ENCODE measurements around the gene MAMDC4. TPM values are rescaled to one million over a fixed set of nuclear protein-coding genes. Genes with fewer than 3 reads are reported as not detected.

Gene MAMDC4
- total and polyA plus RNA-seq, 2 of the 13 experiments (the other 11 are each of a cell fraction or from before 2014, with no cell fraction given) = 6.0 to 6.8 TPM

DNA sequence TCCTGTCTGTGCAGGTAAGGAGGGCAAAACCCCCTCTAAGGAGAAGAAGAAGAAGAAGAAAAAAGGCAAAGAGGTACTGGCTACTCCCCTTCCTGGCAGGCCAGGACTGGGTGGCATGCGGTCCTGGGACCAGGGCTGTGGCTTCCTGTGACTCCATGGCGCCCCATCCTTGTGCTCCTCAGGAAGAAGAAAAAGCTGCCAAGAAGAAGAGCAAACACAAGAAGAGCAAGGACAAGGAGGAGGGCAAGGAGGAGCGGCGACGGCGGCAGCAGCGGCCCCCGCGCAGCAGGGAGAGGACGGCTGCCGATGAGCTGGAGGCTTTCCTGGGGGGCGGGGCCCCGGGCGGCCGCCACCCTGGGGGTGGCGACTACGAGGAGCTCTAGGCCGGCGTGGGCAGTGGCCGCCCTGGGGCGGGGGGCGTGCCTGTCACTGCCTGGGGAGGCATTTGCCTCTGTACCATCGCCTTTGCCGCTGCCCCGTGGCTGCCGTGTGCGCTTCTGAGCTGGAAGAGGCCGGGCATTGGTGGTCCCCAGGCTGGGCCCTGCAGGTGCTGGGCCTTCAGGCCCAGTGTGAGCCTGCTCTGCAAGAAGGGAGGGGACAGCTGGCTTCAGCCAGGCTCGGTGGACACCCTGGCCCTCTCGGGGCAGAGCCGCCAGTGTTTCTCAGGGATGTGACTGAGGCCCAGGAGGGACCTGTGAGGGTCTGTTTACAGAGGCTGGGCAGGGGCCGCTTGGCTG is 11.8 kb upstream of the MAMDC4 start (continued):
- TF ChIP-seq, protein P1, sequence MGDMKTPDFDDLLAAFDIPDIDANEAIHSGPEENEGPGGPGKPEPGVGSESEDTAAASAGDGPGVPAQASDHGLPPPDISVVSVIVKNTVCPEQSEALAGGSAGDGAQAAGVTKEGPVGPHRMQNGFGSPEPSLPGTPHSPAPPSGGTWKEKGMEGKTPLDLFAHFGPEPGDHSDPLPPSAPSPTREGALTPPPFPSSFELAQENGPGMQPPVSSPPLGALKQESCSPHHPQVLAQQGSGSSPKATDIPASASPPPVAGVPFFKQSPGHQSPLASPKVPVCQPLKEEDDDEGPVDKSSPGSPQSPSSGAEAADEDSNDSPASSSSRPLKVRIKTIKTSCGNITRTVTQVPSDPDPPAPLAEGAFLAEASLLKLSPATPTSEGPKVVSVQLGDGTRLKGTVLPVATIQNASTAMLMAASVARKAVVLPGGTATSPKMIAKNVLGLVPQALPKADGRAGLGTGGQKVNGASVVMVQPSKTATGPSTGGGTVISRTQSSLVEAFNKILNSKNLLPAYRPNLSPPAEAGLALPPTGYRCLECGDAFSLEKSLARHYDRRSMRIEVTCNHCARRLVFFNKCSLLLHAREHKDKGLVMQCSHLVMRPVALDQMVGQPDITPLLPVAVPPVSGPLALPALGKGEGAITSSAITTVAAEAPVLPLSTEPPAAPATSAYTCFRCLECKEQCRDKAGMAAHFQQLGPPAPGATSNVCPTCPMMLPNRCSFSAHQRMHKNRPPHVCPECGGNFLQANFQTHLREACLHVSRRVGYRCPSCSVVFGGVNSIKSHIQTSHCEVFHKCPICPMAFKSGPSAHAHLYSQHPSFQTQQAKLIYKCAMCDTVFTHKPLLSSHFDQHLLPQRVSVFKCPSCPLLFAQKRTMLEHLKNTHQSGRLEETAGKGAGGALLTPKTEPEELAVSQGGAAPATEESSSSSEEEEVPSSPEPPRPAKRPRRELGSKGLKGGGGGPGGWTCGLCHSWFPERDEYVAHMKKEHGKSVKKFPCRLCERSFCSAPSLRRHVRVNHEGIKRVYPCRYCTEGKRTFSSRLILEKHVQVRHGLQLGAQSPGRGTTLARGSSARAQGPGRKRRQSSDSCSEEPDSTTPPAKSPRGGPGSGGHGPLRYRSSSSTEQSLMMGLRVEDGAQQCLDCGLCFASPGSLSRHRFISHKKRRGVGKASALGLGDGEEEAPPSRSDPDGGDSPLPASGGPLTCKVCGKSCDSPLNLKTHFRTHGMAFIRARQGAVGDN (CRISPR knock-in tag; IDR thresholded peaks at IDR 0.05) = no peak
- TF ChIP-seq AGO1 (IDR thresholded peaks at IDR 0.05; ENCODE audit: low read depth, low read length, poor library complexity, severe bottlenecking) = peak; percentile 48
- TF ChIP-seq ZNF790 (CRISPR knock-in tag; IDR thresholded peaks at IDR 0.05; ENCODE audit: borderline replicate concordance) = no peak
- TF ChIP-seq NRL (CRISPR knock-in tag; IDR thresholded peaks at IDR 0.05; ENCODE audit: borderline replicate concordance) = 0 out of 2 replicates have a peak, but pooled peaks have one; percentile 13

DNA sequence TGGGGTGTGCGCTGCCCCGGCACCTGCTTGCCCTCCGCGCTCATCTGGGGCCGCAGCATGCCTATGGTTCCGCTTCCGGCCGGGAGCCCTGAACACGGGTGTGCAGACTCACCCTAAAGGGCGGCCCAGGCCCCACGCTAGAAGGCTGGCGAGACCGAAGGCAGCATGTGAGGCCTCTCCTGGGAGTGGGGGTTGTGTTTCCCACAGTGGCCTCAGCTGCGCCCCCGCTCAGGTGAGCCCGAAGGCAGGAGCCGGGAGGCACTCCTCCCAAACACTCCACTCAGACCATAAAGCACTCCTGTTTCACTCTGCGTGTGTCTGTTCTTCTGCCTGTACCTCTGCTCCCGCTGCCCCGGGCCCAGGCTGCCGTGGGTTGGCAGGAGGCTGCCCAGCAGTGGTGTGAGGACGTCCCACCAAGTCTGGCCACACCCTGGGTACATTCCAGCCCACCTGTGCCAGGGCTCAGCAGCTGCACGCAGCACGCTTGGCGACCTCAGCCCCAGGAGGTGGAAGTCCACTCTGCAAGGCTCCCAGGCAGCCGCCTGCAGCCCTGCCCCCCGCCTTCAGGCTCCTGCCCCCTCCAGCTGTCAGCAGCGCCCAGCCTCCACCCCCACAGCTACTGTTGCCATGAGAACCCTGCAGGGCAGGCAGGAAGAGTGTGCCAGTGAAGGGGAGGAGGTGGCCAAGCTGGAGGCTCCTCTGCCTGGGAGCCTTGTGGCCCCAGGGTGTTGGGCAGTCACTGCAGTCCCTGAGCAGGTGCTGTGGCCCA is 11.1 kb upstream of the MAMDC4 start:
- H2AFZ ChIP-seq (ENCODE audit: low read length) = no peak overlapping the region
- in situ Hi-C loops (cut with HindIII; ENCODE audit: extremely low pct_ligation_motif_present, low pct_unique_long_range_greater_than_20kb) (loop anchor here (10.0 kb wide), 1 partner anchor 194 kb away; the partner anchor contains the start of gene FUT7), intact Hi-C loops (cut with micrococcal nuclease; ENCODE audit: unreplicated experiment) (no loop called here)
- H3K9me3 ChIP-seq (ENCODE audit: low read length) = no peaks in the 10 kb centered on the region
- no peaks in the 10 kb centered on the region for H4K20me1 ChIP-seq (ENCODE audit: insufficient read depth, low read length)
- no peaks in the 10 kb centered on the region for H3K79me2 ChIP-seq (ENCODE audit: insufficient read depth, low read length)
- peak overlapping the region; percentile 62 for H3K27ac ChIP-seq (ENCODE audit: extremely low read length, insufficient read depth, low read length)
- no peaks in the 10 kb centered on the region for H3K27me3 ChIP-seq (ENCODE audit: control insufficient read depth in 1 of 2, insufficient read depth in 2 of 2, low read length in 2 of 2)
- H3K4me2 ChIP-seq (ENCODE audit: low read depth, low read length) = peak overlapping the region; percentile 77
- H3K4me3 ChIP-seq (replicated peaks in 1 of 3; ENCODE audit: insufficient read depth in 1 of 3, low read depth in 2 of 3, low read length in 3 of 3) = peak overlapping the region in 1 of 3 experiments; percentile 73; a peak in 1 of 6 replicates
- FAIRE-seq = peak; percentile 67
- peak; percentile 73 for DNase-seq (ENCODE audit: low spot score)
- ChIA-PET CTCF (ENCODE audit: low intra/inter-chr PET ratio, low total read pairs) (interaction anchor here (0.9 kb wide), 1 partner anchor 49 kb away, joined by 3 read pairs; no protein-coding TSS in a partner anchor), POLR2A (interaction anchor here (1.5 to 1.7 kb wide), 2 partner anchors 45 to 50 kb away, joined by 3 to 5 read pairs; partner anchors contain the start of genes TMEM141 and TRAF2)
- WGBS (ENCODE audit: low lambda C conversion rate) = 61% methylated on average over 14 of the region's 28 CpGs
- H3K4me1 ChIP-seq (ENCODE audit: insufficient read depth, low read length) = peaks cover 41% of the 10 kb centered on the region
- peak; percentile 39 for ATAC-seq
- no TSS peak for BruUV-seq (replicated peaks)
- no peak overlapping the region for H3K9ac ChIP-seq (ENCODE audit: insufficient read depth, low read depth, low read length)
- H3K36me3 ChIP-seq (replicated peaks in 1 of 2; ENCODE audit: control insufficient read depth in 1 of 2, insufficient read depth in 2 of 2, low read length in 2 of 2) = peaks cover 9 to 10% of the 10 kb centered on the region in 2 experiments; a peak in 3 of 5 replicates
- TF ChIP-seq, protein P2, sequence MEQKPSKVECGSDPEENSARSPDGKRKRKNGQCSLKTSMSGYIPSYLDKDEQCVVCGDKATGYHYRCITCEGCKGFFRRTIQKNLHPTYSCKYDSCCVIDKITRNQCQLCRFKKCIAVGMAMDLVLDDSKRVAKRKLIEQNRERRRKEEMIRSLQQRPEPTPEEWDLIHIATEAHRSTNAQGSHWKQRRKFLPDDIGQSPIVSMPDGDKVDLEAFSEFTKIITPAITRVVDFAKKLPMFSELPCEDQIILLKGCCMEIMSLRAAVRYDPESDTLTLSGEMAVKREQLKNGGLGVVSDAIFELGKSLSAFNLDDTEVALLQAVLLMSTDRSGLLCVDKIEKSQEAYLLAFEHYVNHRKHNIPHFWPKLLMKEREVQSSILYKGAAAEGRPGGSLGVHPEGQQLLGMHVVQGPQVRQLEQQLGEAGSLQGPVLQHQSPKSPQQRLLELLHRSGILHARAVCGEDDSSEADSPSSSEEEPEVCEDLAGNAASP (CRISPR knock-in tag; IDR thresholded peaks at IDR 0.05; ENCODE audit: borderline replicate concordance) = no peak
- TF ChIP-seq, protein P3, sequence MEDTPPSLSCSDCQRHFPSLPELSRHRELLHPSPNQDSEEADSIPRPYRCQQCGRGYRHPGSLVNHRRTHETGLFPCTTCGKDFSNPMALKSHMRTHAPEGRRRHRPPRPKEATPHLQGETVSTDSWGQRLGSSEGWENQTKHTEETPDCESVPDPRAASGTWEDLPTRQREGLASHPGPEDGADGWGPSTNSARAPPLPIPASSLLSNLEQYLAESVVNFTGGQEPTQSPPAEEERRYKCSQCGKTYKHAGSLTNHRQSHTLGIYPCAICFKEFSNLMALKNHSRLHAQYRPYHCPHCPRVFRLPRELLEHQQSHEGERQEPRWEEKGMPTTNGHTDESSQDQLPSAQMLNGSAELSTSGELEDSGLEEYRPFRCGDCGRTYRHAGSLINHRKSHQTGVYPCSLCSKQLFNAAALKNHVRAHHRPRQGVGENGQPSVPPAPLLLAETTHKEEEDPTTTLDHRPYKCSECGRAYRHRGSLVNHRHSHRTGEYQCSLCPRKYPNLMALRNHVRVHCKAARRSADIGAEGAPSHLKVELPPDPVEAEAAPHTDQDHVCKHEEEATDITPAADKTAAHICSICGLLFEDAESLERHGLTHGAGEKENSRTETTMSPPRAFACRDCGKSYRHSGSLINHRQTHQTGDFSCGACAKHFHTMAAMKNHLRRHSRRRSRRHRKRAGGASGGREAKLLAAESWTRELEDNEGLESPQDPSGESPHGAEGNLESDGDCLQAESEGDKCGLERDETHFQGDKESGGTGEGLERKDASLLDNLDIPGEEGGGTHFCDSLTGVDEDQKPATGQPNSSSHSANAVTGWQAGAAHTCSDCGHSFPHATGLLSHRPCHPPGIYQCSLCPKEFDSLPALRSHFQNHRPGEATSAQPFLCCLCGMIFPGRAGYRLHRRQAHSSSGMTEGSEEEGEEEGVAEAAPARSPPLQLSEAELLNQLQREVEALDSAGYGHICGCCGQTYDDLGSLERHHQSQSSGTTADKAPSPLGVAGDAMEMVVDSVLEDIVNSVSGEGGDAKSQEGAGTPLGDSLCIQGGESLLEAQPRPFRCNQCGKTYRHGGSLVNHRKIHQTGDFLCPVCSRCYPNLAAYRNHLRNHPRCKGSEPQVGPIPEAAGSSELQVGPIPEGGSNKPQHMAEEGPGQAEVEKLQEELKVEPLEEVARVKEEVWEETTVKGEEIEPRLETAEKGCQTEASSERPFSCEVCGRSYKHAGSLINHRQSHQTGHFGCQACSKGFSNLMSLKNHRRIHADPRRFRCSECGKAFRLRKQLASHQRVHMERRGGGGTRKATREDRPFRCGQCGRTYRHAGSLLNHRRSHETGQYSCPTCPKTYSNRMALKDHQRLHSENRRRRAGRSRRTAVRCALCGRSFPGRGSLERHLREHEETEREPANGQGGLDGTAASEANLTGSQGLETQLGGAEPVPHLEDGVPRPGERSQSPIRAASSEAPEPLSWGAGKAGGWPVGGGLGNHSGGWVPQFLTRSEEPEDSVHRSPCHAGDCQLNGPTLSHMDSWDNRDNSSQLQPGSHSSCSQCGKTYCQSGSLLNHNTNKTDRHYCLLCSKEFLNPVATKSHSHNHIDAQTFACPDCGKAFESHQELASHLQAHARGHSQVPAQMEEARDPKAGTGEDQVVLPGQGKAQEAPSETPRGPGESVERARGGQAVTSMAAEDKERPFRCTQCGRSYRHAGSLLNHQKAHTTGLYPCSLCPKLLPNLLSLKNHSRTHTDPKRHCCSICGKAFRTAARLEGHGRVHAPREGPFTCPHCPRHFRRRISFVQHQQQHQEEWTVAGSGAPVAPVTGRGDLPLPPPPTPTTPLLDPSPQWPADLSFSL (CRISPR knock-in tag; IDR thresholded peaks at IDR 0.05) = no peak
